ENCODE results near the gene ZCCHC9.

DNA sequence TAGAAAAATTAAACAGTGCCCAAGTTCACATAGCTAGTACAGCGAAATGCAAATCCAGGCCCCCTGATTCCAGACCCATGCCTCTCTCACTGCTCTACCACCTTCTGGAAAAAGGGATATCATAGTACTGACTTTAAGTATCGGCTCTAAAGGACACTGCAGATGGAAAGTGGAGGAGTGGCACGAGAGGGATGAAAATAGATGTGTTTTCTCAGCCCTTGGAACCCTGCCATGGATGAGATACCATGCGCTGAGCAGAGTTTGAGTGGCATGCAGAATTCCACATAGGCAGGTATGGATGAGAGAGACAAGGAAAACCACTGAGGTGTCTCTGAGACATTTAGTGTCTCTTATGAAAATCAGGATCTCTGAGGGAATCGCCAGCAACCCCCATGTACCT is 49.5 kb upstream of the ZCCHC9 start:
- TF ChIP-seq EP300 (IDR thresholded peaks at IDR 0.05) = no peak
- TF ChIP-seq POLR2A (IDR thresholded peaks at IDR 0.05) = no peak
- TF ChIP-seq CTCF (IDR thresholded peaks at IDR 0.05) = no peak
- TF ChIP-seq POLR2AphosphoS5 (IDR thresholded peaks at IDR 0.05) = no peak

Data from sigmoid colon (tissue), 4 donors.